ENCODE measurements around the gene SUMO3.

DNA sequence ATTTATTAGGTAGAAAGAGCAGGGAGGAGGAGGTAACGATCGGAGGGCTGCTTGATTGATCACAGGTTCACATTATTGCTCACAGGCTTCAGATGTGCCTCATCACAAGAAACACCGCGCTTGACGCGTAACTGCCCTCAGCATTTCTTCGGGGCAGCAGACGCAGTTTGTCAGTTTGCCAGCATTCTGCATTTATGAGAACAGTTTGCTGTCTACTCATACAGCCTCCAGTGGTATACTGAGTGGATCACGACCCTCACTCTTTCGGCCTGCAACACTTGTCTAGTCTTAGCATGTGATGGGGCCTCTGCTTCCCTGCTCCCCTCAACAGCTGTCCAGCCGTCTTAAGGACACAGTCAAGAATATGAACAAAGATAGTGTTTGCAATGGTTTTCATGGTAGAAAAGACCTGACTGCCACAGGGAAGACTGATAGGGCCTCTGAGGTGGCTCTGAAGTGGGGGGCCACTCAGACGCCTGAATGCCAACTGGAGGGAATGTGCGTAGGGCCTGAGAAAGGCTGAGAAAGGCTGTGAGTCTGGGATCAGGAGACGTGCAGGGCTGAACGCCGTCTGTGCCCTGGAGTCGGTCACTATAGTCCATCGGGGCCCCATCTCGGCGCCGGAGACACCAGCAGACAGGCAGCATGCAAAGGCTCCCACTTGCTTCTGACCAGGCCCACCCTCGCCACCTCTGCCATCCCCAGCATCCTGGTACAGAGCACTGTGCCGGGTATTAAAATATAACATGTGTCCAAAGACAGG, 61.3 kb downstream of the SUMO3 start:
- no peak for TF ChIP-seq CTCF (IDR thresholded peaks at IDR 0.05)
- TF ChIP-seq EP300 (IDR thresholded peaks at IDR 0.05): no peak
- no peak for TF ChIP-seq POLR2AphosphoS5 (IDR thresholded peaks at IDR 0.05)
- no peak for TF ChIP-seq POLR2A (IDR thresholded peaks at IDR 0.05)
